HT1080 (cell line): Measurements from ENCODE around the gene CEBPB. TPM values are rescaled to one million over a fixed set of nuclear protein-coding genes. Genes with fewer than 3 reads are reported as not detected.
"Not testable (repeated sequence)": the region's sequence is repeated elsewhere in the genome, so short reads cannot be mapped to it uniquely, and the experiment has no call there.

ENCODE experiments used
- DNase-seq: peaks from one replicate; pipeline ENCODE4 v3.0.0-alpha.2; 2015; ENCODE audit warnings: low read depth
- total RNA-seq: library from RNA; depleted of rRNA; stranded (reverse); fragments of >200 nt; shearing (Covaris generic); gene quantifications from 2 replicates; pipeline ENCODE4 v1.2.3, GENCODE V29; 2014

The CEBPB gene
- total RNA-seq, 1 experiment from 2014 or later: 60.7 TPM

DNA sequence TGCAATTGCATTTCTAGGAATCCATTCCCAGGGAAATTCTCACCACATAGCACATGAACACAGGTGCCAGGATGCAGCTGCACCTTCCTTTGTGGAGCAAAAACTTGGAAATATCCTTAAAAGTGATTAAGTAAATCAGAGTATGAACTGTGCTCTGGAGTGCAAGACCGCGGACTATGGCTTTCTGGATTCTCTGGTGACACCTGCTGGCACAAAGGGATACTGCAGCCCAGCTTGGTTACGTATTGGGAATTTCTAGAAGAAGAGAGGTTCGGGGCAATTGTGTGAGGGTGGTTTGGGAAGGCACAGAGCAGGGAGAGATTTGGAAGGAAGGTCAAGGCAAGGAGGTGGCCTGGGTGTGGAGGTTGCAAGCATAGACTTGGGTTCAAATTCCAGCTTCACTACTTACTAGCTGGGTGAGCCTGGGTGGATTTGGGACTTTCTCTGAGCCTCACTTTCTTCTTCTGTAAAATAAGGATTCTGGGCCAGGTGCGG is 21.3 kb upstream of the CEBPB start:
- peak; percentile 76 for DNase-seq

- DNase-seq: no peak
These were observed 19.9 kb upstream of the CEBPB start for GRCh38 chr20:50170549-50171220.

DNA sequence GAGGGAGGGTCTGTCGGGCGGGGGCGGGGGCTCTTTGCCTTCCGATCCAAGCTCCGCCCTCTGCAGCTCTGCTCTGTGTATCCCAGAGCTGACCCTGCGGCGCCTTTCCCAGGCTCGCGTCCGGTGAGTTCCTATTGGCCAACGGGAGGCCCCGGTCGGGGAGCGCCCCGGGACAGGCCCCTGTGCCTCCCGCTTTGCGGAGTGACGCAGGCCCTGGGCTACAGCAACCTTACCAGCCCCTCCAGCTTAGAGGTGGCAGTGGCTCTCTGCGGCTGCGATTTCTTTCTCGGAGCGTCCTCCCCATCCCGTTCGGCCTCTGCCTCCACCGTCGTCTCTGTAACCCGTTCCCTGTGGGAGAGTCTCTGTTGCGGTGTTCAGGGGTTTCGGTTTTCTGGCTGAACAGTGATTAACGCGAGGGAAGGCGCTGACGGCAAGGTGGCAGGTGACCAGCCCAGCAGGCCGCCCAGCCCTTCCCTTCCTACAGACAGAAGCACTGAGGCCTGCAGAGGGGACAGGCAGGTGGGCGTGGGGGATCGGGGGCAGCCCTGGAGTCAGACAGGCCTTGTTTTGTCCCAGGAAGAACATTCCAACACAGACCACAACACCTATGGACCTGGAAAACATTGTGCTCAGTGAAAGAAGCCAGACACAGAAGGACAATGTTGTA is 18.1 kb upstream of the CEBPB start:
- DNase-seq: peak; percentile 52

GRCh38 chr20:50174456-50174855 is 16.2 kb upstream of the CEBPB start:
- DNase-seq: no peak

- no peak for DNase-seq
These were observed 14.4 kb upstream of the CEBPB start for GRCh38 chr20:50175938-50176933.

- DNase-seq: not testable (repeated sequence)
These were observed 12.0 kb upstream of the CEBPB start for GRCh38 chr20:50178672-50179071.

- DNase-seq: no peak
These were observed 9.3 kb upstream of the CEBPB start for GRCh38 chr20:50181344-50181743.

- no peak for DNase-seq
These were observed 8.3 kb upstream of the CEBPB start for GRCh38 chr20:50182346-50182745.

GRCh38 chr20:50185426-50185825 is 5.2 kb upstream of the CEBPB start:
- DNase-seq: no peak

DNA sequence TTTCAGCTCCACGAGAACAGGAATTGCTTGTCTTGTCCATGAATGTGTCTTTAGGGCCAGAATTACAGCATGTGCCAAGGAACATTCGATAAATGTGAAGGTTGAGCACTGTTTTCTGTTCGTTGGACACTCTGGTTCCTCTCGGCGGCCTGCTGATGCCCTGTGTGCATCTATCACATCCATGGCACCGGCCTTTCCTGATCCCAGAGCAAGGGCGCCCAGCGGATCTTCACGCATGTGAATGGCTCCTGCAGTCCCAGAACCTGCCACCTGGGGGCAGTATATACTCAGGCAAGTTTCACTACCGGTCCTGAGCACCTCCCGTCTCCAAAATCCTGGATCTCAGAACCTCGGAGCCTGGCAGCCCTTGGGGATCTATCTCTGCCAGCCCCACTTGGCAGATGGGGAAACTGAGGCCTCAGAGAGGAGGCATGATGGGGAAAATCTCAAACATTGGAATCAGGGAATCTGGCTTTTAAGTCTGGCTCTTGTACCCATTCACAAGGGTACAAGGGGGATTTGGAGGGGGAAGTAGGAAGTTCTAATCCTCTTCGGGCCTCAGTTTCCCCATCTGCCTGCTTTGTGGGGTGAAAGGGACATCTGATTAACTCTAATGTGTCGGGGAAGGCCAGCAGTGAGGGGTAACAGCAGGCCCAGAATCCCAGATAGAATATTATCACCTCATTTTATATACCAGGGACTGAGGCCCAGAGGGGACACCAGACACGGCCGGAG is 4.3 kb upstream of the CEBPB start:
- peak; percentile 70 for DNase-seq

DNA sequence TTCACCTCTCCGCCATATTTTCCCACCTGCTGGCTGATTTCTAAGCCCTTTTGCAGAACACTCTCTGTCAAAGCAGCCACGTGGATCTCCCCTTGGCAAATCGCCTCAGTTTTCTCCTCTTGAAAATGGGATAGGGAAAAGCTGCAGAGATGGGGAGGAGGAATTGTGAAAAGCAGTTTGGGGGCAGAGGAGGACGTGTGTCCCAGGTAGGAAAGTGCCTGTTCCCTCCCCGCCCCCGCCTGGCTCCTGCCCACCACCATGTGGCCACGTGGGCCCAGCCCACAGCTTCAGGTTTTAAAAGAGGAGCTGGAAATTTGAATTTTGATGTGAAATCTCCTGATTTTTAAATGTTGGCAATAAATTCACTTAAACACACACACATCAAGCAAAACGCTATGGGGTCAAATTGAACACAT is 3.6 kb upstream of the CEBPB start:
- no peak for DNase-seq

DNA sequence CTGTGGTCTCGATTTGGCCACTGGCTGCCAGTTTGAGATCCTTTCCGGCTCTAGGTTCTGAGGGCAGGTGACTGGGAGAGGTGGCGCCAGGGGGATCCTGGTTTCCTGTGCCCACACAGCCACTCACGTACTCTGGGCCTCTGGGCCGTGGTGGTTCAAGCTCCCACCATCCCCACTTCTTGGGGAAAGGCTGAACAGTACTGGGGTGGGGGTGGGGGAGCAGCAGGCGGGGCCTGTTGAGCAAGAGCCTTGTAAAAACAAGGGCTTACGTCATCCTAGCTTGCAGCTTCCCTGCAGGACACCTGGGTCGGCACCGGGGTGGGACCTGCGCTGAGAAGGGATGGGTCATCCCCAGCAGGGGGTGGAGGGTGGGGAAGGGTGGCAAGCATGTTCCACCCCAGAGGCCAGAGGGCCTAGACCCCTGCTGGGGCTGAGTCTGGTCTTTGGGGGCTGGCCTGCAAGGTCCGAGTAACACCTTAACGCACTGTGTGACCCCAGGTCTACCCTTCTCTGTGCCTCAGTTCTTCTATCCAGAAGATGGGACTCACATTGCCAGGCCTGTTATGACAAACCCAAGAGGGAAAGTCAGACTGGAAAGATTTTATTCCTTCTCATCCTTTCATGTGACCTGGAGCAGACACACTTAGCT is 3.1 kb upstream of the CEBPB start:
- no peak for DNase-seq

- DNase-seq: no peak
These were observed 2.3 kb upstream of the CEBPB start for GRCh38 chr20:50188287-50188688.

GRCh38 chr20:50188879-50189680 is 1.6 kb upstream of the CEBPB start:
- DNase-seq: no peak

DNA sequence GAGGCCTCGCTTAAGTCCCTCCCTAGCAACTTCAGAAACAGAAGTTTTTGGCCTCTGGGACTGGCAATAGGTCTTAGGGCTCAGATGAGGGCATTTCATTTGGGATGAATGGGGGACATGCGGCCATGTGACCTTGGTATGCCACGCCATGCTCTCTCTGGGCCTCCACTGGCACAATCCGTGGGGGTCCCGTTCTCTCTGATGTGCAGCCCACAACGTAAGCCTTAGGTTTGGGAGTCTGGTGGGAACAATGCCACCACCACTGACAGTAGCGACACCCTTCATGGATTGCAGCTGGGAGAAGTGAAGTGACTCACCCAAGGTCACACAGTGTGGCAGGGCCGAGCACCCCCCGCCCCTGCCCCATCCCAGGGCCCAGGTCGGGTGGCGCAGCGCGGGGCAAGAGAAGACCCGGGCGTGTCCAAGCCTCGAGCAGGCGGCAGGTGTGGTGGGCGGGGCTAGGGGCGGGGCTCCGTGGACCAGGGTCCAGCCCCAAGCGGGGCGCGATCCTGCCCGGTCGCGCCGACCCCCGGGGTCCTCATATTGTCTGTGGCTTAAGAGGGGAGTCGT is 864 bp upstream of the CEBPB start:
- DNase-seq: no peak

- DNase-seq: no peak
These were observed 474 bp downstream of the CEBPB start for GRCh38 chr20:50191065-50191543.

GRCh38 chr20:50191544-50192363 is 1.1 kb downstream of the CEBPB start:
- no peak for DNase-seq
